WTC11 (cell line): ENCODE measurements around the gene BRCA1. TPM values are rescaled to one million over a fixed set of nuclear protein-coding genes. Genes with fewer than 3 reads are reported as not detected.

Experiments used
- ATAC-seq: fragments of 200-7000 bp; cut with Tn5 transposase; 2 replicates; pipeline ENCODE4 v1.10.0; 2021; ENCODE audit warnings: mild to moderate bottlenecking, moderate library complexity
- CTCF ChIA-PET: fragments of 300-600 bp; sonication (Branson Sonifier 250); formaldehyde crosslinking; loops from one replicate; lab custom pipeline; 2021; ENCODE audit warnings: antibody characterized with exemption; lab: Charles Lee
- POLR2A ChIA-PET: fragments of 350-600 bp; sonication (Branson Sonifier 250); formaldehyde crosslinking; loops from one replicate; lab custom pipeline; 2021; ENCODE audit warnings: antibody characterized with exemption; lab: Charles Lee
- DNase-seq: peaks from one replicate; pipeline ENCODE4 v3.0.0; 2021; ENCODE audit warnings: low spot score
- H3K27ac Mint-ChIP-seq: 2 replicates; pipeline ENCODE4 v1.8.0; 2021; ENCODE audit warnings: mixed read lengths
- H3K27me3 Mint-ChIP-seq: 2 replicates; pipeline ENCODE4 v1.8.0; 2021; ENCODE audit warnings: low read depth, mild to moderate bottlenecking, moderate library complexity, mixed read lengths
- H3K36me3 Mint-ChIP-seq: 2 replicates; pipeline ENCODE4 v1.8.0; 2021; ENCODE audit warnings: mixed read lengths
- H3K4me1 Mint-ChIP-seq: 2 replicates; pipeline ENCODE4 v1.8.0; 2022; ENCODE audit warnings: mixed read lengths
- H3K4me3 Mint-ChIP-seq: 2 replicates; pipeline ENCODE4 v1.8.0; 2021; ENCODE audit warnings: mild to moderate bottlenecking, moderate library complexity, mixed read lengths
- H3K9me3 Mint-ChIP-seq: 2 replicates; pipeline ENCODE4 v1.8.0; 2021; ENCODE audit warnings: mixed read lengths
- ATF1 ChIP-seq: sonication (generic); formaldehyde crosslinking; IDR thresholded peaks from 2 replicates; pipeline ENCODE4 v1.8.1; 2023; ENCODE audit warnings: mild to moderate bottlenecking, moderate library complexity, missing genetic modification reagents
- CREM ChIP-seq: sonication (generic); formaldehyde crosslinking; IDR thresholded peaks from 2 replicates; pipeline ENCODE4 v1.8.1; 2022; ENCODE audit warnings: mild to moderate bottlenecking, missing genetic modification reagents, moderate library complexity
- MXD4 ChIP-seq: fragments of 250-450 bp; sonication (Bioruptor Pico); IDR thresholded peaks from 2 replicates; pipeline ENCODE4 v1.8.0; 2021; ENCODE audit warnings: mild to moderate bottlenecking, moderate library complexity, borderline replicate concordance
- NFE2L1 ChIP-seq: sonication (generic); formaldehyde crosslinking; IDR thresholded peaks from 2 replicates; pipeline ENCODE4 v1.8.1; 2023; ENCODE audit warnings: missing genetic modification reagents
- NR2C2 ChIP-seq: sonication (generic); formaldehyde crosslinking; IDR thresholded peaks from 2 replicates; pipeline ENCODE4 v1.8.0; 2022; ENCODE audit warnings: mild to moderate bottlenecking, missing genetic modification reagents
- TCF7 ChIP-seq: sonication (generic); formaldehyde crosslinking; IDR thresholded peaks from 2 replicates; pipeline ENCODE4 v1.8.0; 2022; ENCODE audit warnings: mild to moderate bottlenecking, low read depth, missing genetic modification reagents, moderate library complexity
- ZNF416 ChIP-seq: fragments of 250-450 bp; sonication (Bioruptor Pico); IDR thresholded peaks from 2 replicates; pipeline ENCODE4 v1.9.0; 2021; ENCODE audit warnings: mild to moderate bottlenecking, inconsistent platforms
- ZNF423 ChIP-seq: fragments of 250-450 bp; sonication (Bioruptor Pico); IDR thresholded peaks from 2 replicates; pipeline ENCODE4 v2.1.2; 2022; ENCODE audit warnings: mild to moderate bottlenecking, moderate library complexity
- total RNA-seq: library from RNA; stranded (reverse); gene quantifications from 3 replicates; pipeline ENCODE4 v1.2.3, GENCODE V29; 2021
- TF ChIP-seq, protein P1 (sequence below): sonication (generic); formaldehyde crosslinking; IDR thresholded peaks from 2 replicates; pipeline ENCODE4 v1.8.1; 2023; ENCODE audit warnings: mild to moderate bottlenecking, missing genetic modification reagents, moderate library complexity
- TF ChIP-seq, protein P2 (sequence below): fragments of 250-450 bp; sonication (Bioruptor Pico); IDR thresholded peaks from 2 replicates; pipeline ENCODE4 v1.9.0; 2021; ENCODE audit warnings: mild to moderate bottlenecking
- TF ChIP-seq, protein P3 (sequence below): fragments of 250-450 bp; sonication (Bioruptor Pico); IDR thresholded peaks from 2 replicates; pipeline ENCODE4 v1.9.0; 2021; ENCODE audit warnings: mild to moderate bottlenecking
- TF ChIP-seq, protein P4 (sequence below): sonication (generic); formaldehyde crosslinking; IDR thresholded peaks from 2 replicates; pipeline ENCODE4 v1.8.0; 2022; ENCODE audit warnings: mild to moderate bottlenecking, missing genetic modification reagents
- TF ChIP-seq, protein P5 (sequence below): sonication (generic); formaldehyde crosslinking; IDR thresholded peaks from 2 replicates; pipeline ENCODE4 v1.8.1; 2023; ENCODE audit warnings: mild to moderate bottlenecking, missing genetic modification reagents
- TF ChIP-seq, protein P6 (sequence below): sonication (generic); formaldehyde crosslinking; IDR thresholded peaks from 2 replicates; pipeline ENCODE4 v1.8.0; 2022; ENCODE audit warnings: mild to moderate bottlenecking, missing genetic modification reagents
- TF ChIP-seq, protein P7 (sequence below): sonication (generic); formaldehyde crosslinking; IDR thresholded peaks from 2 replicates; pipeline ENCODE4 v1.8.0; 2022; ENCODE audit warnings: mild to moderate bottlenecking, missing genetic modification reagents
- TF ChIP-seq, protein P8 (sequence below): sonication (generic); formaldehyde crosslinking; IDR thresholded peaks from 2 replicates; pipeline ENCODE4 v1.8.0; 2022; ENCODE audit warnings: missing genetic modification reagents
- TF ChIP-seq, protein P9 (sequence below): sonication (generic); formaldehyde crosslinking; IDR thresholded peaks from 2 replicates; pipeline ENCODE4 v1.8.0; 2023; ENCODE audit warnings: missing genetic modification reagents

BRCA1 gene
- total RNA-seq, 1 experiment from 2014 or later, result 37.8 TPM

DNA sequence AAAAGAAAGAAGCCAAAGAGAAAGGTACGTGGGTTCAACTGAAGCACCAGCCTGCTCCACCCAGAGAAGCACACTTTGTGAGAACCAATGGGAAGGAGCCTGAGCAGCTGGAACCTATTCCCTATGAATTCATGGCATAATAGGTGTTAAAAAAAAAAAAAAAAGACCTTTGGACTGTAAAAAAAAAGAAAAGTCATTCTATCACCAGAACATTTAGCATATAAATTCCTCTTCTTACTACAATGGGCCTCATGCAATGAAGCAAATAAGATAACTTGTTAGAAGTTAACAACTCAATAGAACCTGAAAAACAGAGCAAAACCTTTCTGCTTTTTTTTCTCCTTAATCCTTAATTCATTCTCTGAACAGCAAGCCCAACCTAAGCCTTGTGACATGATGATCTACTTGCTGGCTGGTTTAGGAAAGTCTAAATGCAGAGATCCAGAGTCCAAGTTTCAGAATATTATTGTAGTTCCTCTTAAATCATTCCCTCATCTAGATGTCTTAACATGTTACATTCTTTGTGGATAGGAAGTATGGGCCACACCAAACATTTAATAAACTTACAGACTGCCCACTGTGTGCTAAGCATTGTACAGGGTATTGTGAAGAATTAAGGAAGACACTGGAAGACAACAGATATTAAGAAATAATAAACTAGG lies 45.4 kb downstream of the BRCA1 start (continued):
- TF ChIP-seq, protein P1, sequence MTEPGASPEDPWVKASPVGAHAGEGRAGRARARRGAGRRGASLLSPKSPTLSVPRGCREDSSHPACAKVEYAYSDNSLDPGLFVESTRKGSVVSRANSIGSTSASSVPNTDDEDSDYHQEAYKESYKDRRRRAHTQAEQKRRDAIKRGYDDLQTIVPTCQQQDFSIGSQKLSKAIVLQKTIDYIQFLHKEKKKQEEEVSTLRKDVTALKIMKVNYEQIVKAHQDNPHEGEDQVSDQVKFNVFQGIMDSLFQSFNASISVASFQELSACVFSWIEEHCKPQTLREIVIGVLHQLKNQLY (CRISPR knock-in tag), result no peak
- no peak for TF ChIP-seq MXD4 (CRISPR knock-in tag)
- TF ChIP-seq, protein P2, sequence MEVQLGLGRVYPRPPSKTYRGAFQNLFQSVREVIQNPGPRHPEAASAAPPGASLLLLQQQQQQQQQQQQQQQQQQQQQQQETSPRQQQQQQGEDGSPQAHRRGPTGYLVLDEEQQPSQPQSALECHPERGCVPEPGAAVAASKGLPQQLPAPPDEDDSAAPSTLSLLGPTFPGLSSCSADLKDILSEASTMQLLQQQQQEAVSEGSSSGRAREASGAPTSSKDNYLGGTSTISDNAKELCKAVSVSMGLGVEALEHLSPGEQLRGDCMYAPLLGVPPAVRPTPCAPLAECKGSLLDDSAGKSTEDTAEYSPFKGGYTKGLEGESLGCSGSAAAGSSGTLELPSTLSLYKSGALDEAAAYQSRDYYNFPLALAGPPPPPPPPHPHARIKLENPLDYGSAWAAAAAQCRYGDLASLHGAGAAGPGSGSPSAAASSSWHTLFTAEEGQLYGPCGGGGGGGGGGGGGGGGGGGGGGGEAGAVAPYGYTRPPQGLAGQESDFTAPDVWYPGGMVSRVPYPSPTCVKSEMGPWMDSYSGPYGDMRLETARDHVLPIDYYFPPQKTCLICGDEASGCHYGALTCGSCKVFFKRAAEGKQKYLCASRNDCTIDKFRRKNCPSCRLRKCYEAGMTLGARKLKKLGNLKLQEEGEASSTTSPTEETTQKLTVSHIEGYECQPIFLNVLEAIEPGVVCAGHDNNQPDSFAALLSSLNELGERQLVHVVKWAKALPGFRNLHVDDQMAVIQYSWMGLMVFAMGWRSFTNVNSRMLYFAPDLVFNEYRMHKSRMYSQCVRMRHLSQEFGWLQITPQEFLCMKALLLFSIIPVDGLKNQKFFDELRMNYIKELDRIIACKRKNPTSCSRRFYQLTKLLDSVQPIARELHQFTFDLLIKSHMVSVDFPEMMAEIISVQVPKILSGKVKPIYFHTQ (CRISPR knock-in tag), result no peak
- TF ChIP-seq, all 79 proteins: peak for 0

DNA sequence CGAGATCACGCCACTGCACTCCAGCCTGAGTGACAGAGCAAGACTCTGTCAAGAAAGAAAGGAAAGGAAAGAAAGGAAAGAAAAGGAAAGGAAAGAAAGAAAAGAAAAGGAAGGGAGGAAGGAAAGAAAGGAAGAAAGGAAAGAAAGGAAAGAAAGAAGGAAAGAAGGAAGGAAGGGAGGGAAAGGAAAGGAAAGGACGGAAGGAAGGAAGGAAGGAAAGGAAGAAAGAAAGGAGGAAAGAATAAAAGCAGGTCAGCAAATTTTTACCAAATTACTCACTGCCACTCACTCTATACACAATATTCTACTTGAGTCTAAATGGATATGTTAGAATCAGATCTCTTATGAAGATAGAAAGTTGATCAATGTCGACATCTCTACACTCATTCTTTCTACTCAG lies 50.3 kb downstream of the BRCA1 start:
- TF ChIP-seq, protein P3, sequence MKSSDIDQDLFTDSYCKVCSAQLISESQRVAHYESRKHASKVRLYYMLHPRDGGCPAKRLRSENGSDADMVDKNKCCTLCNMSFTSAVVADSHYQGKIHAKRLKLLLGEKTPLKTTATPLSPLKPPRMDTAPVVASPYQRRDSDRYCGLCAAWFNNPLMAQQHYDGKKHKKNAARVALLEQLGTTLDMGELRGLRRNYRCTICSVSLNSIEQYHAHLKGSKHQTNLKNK, result no peak
- no peak for TF ChIP-seq NFE2L1 (CRISPR knock-in tag)
- no peak for TF ChIP-seq TCF7
- TF ChIP-seq, protein P4, sequence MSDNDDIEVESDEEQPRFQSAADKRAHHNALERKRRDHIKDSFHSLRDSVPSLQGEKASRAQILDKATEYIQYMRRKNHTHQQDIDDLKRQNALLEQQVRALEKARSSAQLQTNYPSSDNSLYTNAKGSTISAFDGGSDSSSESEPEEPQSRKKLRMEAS (CRISPR knock-in tag), result no peak
- TF ChIP-seq, protein P5, sequence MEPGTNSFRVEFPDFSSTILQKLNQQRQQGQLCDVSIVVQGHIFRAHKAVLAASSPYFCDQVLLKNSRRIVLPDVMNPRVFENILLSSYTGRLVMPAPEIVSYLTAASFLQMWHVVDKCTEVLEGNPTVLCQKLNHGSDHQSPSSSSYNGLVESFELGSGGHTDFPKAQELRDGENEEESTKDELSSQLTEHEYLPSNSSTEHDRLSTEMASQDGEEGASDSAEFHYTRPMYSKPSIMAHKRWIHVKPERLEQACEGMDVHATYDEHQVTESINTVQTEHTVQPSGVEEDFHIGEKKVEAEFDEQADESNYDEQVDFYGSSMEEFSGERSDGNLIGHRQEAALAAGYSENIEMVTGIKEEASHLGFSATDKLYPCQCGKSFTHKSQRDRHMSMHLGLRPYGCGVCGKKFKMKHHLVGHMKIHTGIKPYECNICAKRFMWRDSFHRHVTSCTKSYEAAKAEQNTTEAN (CRISPR knock-in tag), result no peak
- TF ChIP-seq, protein P6, sequence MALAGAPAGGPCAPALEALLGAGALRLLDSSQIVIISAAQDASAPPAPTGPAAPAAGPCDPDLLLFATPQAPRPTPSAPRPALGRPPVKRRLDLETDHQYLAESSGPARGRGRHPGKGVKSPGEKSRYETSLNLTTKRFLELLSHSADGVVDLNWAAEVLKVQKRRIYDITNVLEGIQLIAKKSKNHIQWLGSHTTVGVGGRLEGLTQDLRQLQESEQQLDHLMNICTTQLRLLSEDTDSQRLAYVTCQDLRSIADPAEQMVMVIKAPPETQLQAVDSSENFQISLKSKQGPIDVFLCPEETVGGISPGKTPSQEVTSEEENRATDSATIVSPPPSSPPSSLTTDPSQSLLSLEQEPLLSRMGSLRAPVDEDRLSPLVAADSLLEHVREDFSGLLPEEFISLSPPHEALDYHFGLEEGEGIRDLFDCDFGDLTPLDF (CRISPR knock-in tag), result no peak
- ATAC-seq, result no peak
- Mint-ChIP-seq H3K27ac (no peak overlapping the region), H3K4me1 (peaks cover 10% of the 10 kb centered on the region), H3K36me3 (peaks cover 20% of the 10 kb centered on the region), H3K9me3 (no peaks in the 10 kb centered on the region), H3K27me3 (no peaks in the 10 kb centered on the region), H3K4me3 (no peak overlapping the region)
- POLR2A ChIA-PET, result no interaction called here
- DNase-seq, result no peak
- CTCF ChIA-PET, result interaction anchor here (1.2 kb wide), 1 partner anchor 10 kb away, joined by 3 read pairs; no protein-coding TSS in a partner anchor

DNA sequence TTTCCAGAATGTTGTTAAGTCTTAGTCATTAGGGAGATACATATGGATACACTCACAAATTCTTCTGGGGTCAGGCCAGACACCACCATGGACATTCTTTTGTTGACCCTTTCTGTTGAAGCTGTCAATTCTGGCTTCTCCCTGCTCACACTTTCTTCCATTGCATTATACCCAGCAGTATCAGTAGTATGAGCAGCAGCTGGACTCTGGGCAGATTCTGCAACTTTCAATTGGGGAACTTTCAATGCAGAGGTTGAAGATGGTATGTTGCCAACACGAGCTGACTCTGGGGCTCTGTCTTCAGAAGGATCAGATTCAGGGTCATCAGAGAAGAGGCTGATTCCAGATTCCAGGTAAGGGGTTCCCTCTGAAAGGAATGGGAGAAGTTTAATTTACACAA lies 54.3 kb downstream of the BRCA1 start:
- H3K9me3 Mint-ChIP-seq, result no peaks in the 10 kb centered on the region
- H3K27ac Mint-ChIP-seq, result no peak overlapping the region
- CTCF ChIA-PET, result no interaction called here
- peaks cover 26% of the 10 kb centered on the region for H3K36me3 Mint-ChIP-seq
- POLR2A ChIA-PET, result interaction anchor here (0.5 kb wide), 1 partner anchor 980 kb away, joined by 3 read pairs; no protein-coding TSS in a partner anchor
- no peaks in the 10 kb centered on the region for H3K27me3 Mint-ChIP-seq
- H3K4me3 Mint-ChIP-seq, result no peak overlapping the region
- peaks cover 8% of the 10 kb centered on the region for H3K4me1 Mint-ChIP-seq
- ATAC-seq (no peak), DNase-seq (no peak)
- TF ChIP-seq MXD4 (CRISPR knock-in tag) (no peak), ATF1 (CRISPR knock-in tag) (no peak), ZNF423 (no peak), CREM (CRISPR knock-in tag) (no peak), NR2C2 (CRISPR knock-in tag) (no peak), ZNF416 (CRISPR knock-in tag) (no peak)
- TF ChIP-seq, protein P1 (CRISPR knock-in tag), result no peak
- TF ChIP-seq, protein P7, sequence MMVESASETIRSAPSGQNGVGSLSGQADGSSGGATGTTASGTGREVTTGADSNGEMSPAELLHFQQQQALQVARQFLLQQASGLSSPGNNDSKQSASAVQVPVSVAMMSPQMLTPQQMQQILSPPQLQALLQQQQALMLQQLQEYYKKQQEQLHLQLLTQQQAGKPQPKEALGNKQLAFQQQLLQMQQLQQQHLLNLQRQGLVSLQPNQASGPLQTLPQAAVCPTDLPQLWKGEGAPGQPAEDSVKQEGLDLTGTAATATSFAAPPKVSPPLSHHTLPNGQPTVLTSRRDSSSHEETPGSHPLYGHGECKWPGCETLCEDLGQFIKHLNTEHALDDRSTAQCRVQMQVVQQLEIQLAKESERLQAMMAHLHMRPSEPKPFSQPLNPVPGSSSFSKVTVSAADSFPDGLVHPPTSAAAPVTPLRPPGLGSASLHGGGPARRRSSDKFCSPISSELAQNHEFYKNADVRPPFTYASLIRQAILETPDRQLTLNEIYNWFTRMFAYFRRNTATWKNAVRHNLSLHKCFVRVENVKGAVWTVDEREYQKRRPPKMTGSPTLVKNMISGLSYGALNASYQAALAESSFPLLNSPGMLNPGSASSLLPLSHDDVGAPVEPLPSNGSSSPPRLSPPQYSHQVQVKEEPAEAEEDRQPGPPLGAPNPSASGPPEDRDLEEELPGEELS (CRISPR knock-in tag), result no peak
- TF ChIP-seq, protein P8, sequence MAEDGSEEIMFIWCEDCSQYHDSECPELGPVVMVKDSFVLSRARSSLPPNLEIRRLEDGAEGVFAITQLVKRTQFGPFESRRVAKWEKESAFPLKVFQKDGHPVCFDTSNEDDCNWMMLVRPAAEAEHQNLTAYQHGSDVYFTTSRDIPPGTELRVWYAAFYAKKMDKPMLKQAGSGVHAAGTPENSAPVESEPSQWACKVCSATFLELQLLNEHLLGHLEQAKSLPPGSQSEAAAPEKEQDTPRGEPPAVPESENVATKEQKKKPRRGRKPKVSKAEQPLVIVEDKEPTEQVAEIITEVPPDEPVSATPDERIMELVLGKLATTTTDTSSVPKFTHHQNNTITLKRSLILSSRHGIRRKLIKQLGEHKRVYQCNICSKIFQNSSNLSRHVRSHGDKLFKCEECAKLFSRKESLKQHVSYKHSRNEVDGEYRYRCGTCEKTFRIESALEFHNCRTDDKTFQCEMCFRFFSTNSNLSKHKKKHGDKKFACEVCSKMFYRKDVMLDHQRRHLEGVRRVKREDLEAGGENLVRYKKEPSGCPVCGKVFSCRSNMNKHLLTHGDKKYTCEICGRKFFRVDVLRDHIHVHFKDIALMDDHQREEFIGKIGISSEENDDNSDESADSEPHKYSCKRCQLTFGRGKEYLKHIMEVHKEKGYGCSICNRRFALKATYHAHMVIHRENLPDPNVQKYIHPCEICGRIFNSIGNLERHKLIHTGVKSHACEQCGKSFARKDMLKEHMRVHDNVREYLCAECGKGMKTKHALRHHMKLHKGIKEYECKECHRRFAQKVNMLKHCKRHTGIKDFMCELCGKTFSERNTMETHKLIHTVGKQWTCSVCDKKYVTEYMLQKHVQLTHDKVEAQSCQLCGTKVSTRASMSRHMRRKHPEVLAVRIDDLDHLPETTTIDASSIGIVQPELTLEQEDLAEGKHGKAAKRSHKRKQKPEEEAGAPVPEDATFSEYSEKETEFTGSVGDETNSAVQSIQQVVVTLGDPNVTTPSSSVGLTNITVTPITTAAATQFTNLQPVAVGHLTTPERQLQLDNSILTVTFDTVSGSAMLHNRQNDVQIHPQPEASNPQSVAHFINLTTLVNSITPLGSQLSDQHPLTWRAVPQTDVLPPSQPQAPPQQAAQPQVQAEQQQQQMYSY (CRISPR knock-in tag), result no peak
- TF ChIP-seq, protein P9, sequence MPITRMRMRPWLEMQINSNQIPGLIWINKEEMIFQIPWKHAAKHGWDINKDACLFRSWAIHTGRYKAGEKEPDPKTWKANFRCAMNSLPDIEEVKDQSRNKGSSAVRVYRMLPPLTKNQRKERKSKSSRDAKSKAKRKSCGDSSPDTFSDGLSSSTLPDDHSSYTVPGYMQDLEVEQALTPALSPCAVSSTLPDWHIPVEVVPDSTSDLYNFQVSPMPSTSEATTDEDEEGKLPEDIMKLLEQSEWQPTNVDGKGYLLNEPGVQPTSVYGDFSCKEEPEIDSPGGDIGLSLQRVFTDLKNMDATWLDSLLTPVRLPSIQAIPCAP, result no peak
